Sigmoid colon (tissue), 7 donors: ENCODE data around the gene GPR75. TPM values are rescaled to one million over a fixed set of nuclear protein-coding genes. Genes with fewer than 3 reads are reported as not detected.
"Not testable (repeated sequence)": the region's sequence is repeated elsewhere in the genome, so short reads cannot be mapped to it uniquely, and the experiment has no call there.

Experiments used
- DNase-seq: peaks from one replicate; pipeline ENCODE4 v3.0.0-alpha.2; 2019
- H3K27ac ChIP-seq, 4 donors: fragments of 200-600 bp; sonication (generic); one replicate each; pipeline ENCODE4 v1.5.1; 2016 to 2019; ENCODE audit warnings: mild to moderate bottlenecking in 1 of 4
- H3K27me3 ChIP-seq, 3 donors: fragments of 200-600 bp; sonication (generic); one replicate each; pipeline ENCODE4 v1.5.1; 2019; ENCODE audit warnings: mild to moderate bottlenecking in 1 of 3
- H3K36me3 ChIP-seq, 4 donors: fragments of 200-600 bp; sonication (generic); one replicate each; pipeline ENCODE4 v1.5.1; 2016 to 2019
- H3K4me1 ChIP-seq, 4 donors: fragments of 200-600 bp; sonication (generic); one replicate each; pipeline ENCODE4 v1.5.1; 2017 to 2019
- H3K4me3 ChIP-seq, 4 donors: fragments of 200-600 bp; sonication (generic); one replicate each; pipeline ENCODE4 v1.5.1; 2017 to 2019; ENCODE audit warnings: mild to moderate bottlenecking in 2 of 4, moderate library complexity in 1 of 4
- H3K9me3 ChIP-seq, 4 donors: fragments of 200-600 bp in 3 of 4; sonication (generic) in 3 of 4; one replicate each; pipeline versions ENCODE4 v1.5.1 to v1.6.1; 2013 to 2019
- EP300 ChIP-seq, 4 donors: sonication (generic); formaldehyde crosslinking; IDR thresholded peaks; one replicate each; pipeline ENCODE4 v1.6.1; 2017; ENCODE audit warnings: antibody characterized with exemption in 4 of 4
- POLR2A ChIP-seq, 2 donors: fragments of 450-650 bp; IDR thresholded peaks; one replicate each; pipeline ENCODE4 v1.6.1; 2016; ENCODE audit warnings: antibody characterized with exemption in 2 of 2, mild to moderate bottlenecking in 2 of 2, moderate library complexity in 2 of 2
- POLR2AphosphoS5 ChIP-seq, 4 donors: sonication (generic); formaldehyde crosslinking; IDR thresholded peaks; one replicate each; pipeline ENCODE4 v1.6.1; 2017; ENCODE audit warnings: antibody characterized with exemption in 4 of 4
- WGBS, 2 donors: extraction: QIAGEN DNeasy Blood & Tissue Kit; methylation state at CpG; one replicate each; pipeline ENCODE4 v1.1.7; 2013; 5-methylcytosine and 5-hydroxymethylcytosine counted together
- intact Hi-C: fragments of 100-400 bp; cut with DNase I; formaldehyde crosslinking; loops from one replicate; pipeline ENCODE4 v1.15.1; 2023
- polyA plus RNA-seq, 3 donors: library from polyadenylated mRNA; stranded (reverse); fragments of 200-250 nt; gene quantifications; one replicate each; pipeline ENCODE4 v1.2.3, GENCODE V29; 2013
- total RNA-seq, 4 donors: library from RNA; depleted of rRNA; stranded (reverse); fragments of >200 nt; gene quantifications; one replicate each; pipeline ENCODE4 v1.1.0, GENCODE V29; 2016
- TF ChIP-seq, protein P1 (sequence below), 4 experiments: fragments of 450-650 bp in 3 of 4; fragments of 200-600 bp in 1 of 4; IDR thresholded peaks; one replicate each; pipeline ENCODE4 v1.5.1; 2016 to 2019; ENCODE audit warnings: antibody characterized with exemption in 4 of 4, mild to moderate bottlenecking in 3 of 4, moderate library complexity in 2 of 4
- donor health status: healthy with polysubstance abuse.
- donor health status: Bipolar disorder and iron deficiency.
- donor health status: healthy.

The GPR75 gene
- total and polyA plus RNA-seq, 7 donors, result 1.3 to 6.4 (median 2.2) TPM; not detected in 2

DNA sequence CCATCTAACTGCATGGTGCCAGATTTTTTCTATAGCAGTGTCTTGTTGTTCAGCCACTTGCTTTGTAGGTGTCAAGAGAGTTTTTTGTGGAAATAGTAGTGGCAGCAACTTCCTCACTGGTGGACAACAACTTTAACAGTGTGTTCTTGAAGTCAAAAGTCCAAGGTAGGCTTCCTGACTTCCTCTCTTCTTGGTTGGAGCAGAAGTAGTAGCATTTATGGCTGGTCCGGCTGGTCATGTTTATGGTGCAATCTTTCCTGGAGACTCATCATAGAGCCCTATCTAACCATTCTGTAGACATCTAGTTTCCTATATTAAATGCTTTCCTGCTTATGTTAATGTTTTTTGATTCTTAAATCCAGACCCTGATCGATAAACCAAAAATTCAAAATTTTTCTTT is 11.7 kb downstream of the GPR75 start:
- H3K4me1 ChIP-seq, result no peaks in the 10 kb centered on the region
- no peak overlapping the region for H3K4me3 ChIP-seq
- no peaks in the 10 kb centered on the region for H3K9me3 ChIP-seq
- intact Hi-C loops, result no loop called here
- TF ChIP-seq POLR2A (IDR thresholded peaks at IDR 0.05) (no peak), EP300 (IDR thresholded peaks at IDR 0.05) (no peak), POLR2AphosphoS5 (IDR thresholded peaks at IDR 0.05) (no peak)
- TF ChIP-seq, protein P1, sequence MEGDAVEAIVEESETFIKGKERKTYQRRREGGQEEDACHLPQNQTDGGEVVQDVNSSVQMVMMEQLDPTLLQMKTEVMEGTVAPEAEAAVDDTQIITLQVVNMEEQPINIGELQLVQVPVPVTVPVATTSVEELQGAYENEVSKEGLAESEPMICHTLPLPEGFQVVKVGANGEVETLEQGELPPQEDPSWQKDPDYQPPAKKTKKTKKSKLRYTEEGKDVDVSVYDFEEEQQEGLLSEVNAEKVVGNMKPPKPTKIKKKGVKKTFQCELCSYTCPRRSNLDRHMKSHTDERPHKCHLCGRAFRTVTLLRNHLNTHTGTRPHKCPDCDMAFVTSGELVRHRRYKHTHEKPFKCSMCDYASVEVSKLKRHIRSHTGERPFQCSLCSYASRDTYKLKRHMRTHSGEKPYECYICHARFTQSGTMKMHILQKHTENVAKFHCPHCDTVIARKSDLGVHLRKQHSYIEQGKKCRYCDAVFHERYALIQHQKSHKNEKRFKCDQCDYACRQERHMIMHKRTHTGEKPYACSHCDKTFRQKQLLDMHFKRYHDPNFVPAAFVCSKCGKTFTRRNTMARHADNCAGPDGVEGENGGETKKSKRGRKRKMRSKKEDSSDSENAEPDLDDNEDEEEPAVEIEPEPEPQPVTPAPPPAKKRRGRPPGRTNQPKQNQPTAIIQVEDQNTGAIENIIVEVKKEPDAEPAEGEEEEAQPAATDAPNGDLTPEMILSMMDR (IDR thresholded peaks at IDR 0.05), result no peak
- H3K27ac ChIP-seq, result no peak overlapping the region
- 88 to 94% methylated on average over 2 of the region's 2 CpGs for WGBS, 2 donors
- DNase-seq, result no peak
- peaks cover 0 to 2% (median 0%) of the 10 kb centered on the region in 4 donors for H3K36me3 ChIP-seq
- no peaks in the 10 kb centered on the region for H3K27me3 ChIP-seq

DNA sequence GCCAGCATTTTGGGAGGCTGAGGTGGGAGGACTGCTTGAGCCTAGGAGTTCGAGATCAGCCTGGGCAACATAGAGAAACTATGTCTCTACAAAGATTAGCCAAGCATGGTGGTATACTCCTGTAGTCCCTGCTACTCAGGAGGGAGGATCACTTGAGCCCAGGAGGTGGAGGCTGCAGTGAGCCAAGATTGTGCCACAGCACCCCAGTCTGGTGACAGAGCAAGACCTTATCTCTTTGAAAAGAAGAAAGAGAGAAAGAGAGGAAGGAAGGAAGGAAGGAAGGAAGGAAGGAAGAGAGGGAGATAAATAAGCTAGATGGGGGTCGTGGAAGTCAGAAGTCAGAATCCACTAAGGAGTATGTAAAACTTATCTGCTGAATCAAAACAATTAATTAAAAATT is 16.2 kb downstream of the GPR75 start:
- WGBS, 2 donors, result 69 to 73% methylated on average over 2 of the region's 2 CpGs
- Histone ChIP-seq H3K9me3 (no peaks in the 10 kb centered on the region), H3K36me3 (no peaks in the 10 kb centered on the region), H3K27me3 (no peaks in the 10 kb centered on the region), H3K4me1 (no peaks in the 10 kb centered on the region), H3K27ac (no peak overlapping the region), H3K4me3 (no peak overlapping the region)
- DNase-seq, result no peak
- TF ChIP-seq, protein P1 (IDR thresholded peaks at IDR 0.05), result no peak
- no peak for TF ChIP-seq POLR2AphosphoS5 (IDR thresholded peaks at IDR 0.05)
- TF ChIP-seq POLR2A (IDR thresholded peaks at IDR 0.05), result no peak
- TF ChIP-seq EP300 (IDR thresholded peaks at IDR 0.05), result no peak
- intact Hi-C loops, result no loop called here

DNA sequence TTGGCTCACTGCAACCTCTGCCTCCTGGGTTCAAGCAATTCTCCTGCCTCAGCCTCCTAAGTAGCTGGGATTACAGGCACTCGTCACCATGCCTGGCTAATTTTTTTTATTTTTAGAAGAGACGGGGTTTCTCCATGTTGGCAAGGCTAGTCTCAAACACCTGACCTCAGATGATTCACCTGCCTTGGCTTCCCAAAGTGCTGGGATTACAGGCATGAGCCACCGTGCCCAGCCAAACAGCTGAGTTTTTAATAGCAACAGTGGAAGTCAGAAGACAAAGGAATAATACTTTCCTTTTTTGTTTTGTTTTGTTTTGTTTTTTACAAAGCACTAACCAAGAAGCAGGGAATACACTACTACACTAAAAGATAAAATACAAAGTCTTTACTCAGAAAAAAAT is 16.9 kb downstream of the GPR75 start:
- Histone ChIP-seq H3K4me1 (no peaks in the 10 kb centered on the region), H3K36me3 (no peaks in the 10 kb centered on the region), H3K4me3 (no peak overlapping the region), H3K9me3 (no peaks in the 10 kb centered on the region), H3K27ac (no peak overlapping the region), H3K27me3 (no peaks in the 10 kb centered on the region)
- intact Hi-C loops, result no loop called here
- WGBS, 2 donors, result 81 to 87% methylated on average over 3 of the region's 3 CpGs
- TF ChIP-seq, protein P1 (IDR thresholded peaks at IDR 0.05), result no peak
- no peak for DNase-seq

DNA sequence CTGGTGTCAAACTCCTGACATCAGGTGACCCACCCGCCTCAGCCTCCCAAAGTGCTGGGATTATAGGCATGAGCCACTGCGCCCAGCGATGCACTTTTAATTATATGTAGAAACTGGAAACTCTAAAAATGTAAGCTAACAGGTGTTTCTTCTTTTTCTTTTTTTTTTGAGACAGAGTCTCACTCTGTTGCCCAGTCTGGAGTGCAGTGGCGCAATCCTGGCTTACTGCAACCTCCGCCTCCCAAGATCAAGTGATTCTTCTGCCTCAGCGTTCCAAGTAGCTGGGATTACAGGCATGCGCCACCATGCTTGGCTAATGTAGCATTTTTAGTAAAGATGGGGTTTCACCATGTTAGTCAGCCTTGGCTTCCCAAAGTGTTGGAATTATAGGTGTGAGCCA is 18.1 kb downstream of the GPR75 start:
- H3K36me3 ChIP-seq, result not testable (repeated sequence)
- 97 to 98% methylated on average over 7 of the region's 7 CpGs for WGBS, 2 donors

DNA sequence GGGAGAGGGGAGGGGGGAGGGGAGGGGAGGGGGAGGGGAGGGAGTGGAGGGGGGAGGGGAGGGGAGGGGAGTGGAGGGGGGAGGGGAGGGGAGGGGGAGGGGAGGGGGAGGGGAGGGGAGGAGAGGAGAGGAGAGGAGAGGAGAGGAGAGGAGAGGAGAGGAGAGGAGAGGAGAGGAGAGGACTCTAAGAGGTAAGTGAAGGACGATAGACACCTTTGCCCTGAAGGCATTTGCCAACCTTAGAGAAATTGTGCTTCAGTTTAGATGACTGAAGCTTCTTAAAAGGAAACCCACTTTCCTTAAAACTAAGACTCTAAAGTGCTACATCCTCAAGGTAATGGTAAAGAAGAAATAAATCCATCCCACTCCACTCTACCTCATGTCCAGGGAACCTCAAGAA is 19.2 kb downstream of the GPR75 start:
- intact Hi-C loops, result no loop called here
- no peak for DNase-seq
- Histone ChIP-seq H3K4me3 (no peak overlapping the region), H3K4me1 (no peaks in the 10 kb centered on the region), H3K27me3 (no peaks in the 10 kb centered on the region), H3K27ac (no peak overlapping the region), H3K9me3 (no peaks in the 10 kb centered on the region), H3K36me3 (peaks cover 0 to 4% (median 0%) of the 10 kb centered on the region in 4 donors)
- 65 to 71% methylated on average over 1 of the region's 1 CpG for WGBS, 2 donors
- TF ChIP-seq, protein P1 (IDR thresholded peaks at IDR 0.05), result no peak
- TF ChIP-seq POLR2AphosphoS5 (IDR thresholded peaks at IDR 0.05) (no peak), POLR2A (IDR thresholded peaks at IDR 0.05) (no peak), EP300 (IDR thresholded peaks at IDR 0.05) (no peak)

More for the DNA sequence above, 18.1 kb downstream of the GPR75 start:
- H3K4me1 ChIP-seq, H3K27me3 ChIP-seq, intact Hi-C loops, H3K27ac ChIP-seq, H3K9me3 ChIP-seq, DNase-seq, H3K4me3 ChIP-seq: not testable (repeated sequence)

DNA sequence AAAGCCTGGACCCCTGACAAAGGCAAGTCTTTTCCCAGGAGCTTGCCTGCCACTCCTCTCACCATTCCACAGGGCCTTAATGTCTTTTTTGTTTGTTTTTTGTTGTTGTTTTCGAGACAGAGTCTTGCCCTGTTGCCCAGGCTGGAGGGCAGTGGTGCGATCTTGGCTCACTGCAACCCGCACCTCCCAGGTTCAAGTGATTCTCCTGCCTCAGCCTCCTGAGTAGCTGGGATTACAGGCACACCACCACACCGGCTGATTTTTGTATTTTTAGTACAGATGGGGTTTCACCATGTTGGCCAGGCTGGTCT is 29.8 kb downstream of the GPR75 start:
- H3K36me3 ChIP-seq, H3K27ac ChIP-seq, H3K27me3 ChIP-seq, DNase-seq, intact Hi-C loops, H3K4me3 ChIP-seq, H3K9me3 ChIP-seq, H3K4me1 ChIP-seq: not testable (repeated sequence)
- WGBS, 2 donors, result 82 to 95% methylated on average over 4 of the region's 4 CpGs
